Left ventricle myocardium superior (tissue), 1 donor: Measurements from ENCODE around the gene CCDC92B. TPM values are rescaled to one million over a fixed set of nuclear protein-coding genes. Genes with fewer than 3 reads are reported as not detected.

Experiments used
- ATAC-seq: fragments of 200-7000 bp; cut with Tn5 transposase; one replicate; pipeline ENCODE4 v1.9.1; 2020; ENCODE audit warnings: mild to moderate bottlenecking, moderate library complexity
- DNase-seq: peaks from one replicate; pipeline ENCODE4 v3.0.0-alpha.2; 2020
- intact Hi-C: fragments of 100-400 bp; cut with micrococcal nuclease; formaldehyde crosslinking; loops from one replicate; pipeline ENCODE4 v1.11.0; 2022
- total RNA-seq: library from RNA; stranded (reverse); fragmentation: NEBNext Ultra II Directional; extraction: Animal tissue kit (Norgen Biotek cat#: 25700); gene quantifications from one replicate; pipeline ENCODE4 v1.2.1, GENCODE V29; 2021
- donor health status: DM: no; HTN: yes; CAD: no; lungs with severe emphysema.

CCDC92B gene
- total RNA-seq, 1 donor from 2014 or later: 0.12 TPM

DNA sequence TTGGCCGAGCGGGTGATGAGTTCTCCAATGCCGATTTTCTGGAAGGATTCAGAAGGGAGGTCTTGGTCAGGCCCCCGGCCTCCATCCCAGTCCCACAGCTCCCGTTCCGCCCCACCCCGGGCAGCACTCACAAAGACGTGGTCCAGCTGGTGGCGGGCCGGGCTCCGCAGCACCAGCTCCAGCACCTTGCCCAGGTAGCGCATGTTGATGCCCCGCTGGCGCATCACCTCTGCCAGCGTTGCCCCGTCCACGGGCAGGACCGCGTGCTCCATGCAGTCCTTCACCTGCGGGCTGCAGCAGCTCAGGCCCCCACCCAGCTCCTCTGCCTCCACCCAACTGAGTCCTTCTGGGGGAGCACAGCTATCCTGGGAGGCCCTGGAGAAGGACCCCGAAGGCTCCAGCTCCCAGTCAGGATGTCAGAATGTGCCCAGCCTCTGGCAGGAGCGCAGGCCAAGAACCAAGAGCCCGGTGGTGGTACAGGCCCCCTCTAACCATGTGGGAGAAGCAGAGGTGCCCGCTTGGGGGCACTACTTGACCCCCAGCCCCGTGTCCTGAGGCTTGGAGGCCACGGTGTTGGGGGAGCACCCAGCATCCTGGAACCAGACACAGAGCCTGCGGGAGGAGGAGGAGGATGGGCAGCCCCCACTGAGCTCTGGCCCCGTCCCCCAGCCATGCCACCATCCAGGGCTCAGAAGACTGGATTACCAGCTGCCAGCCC, 54.0 kb downstream of the CCDC92B start:
- DNase-seq (no peak), ATAC-seq (no peak)
- intact Hi-C loops: no loop called here

GRCh38 chr17:2694381-2695242, 54.8 kb downstream of the CCDC92B start:
- DNase-seq (no peak), ATAC-seq (no peak)
- intact Hi-C loops: no loop called here

- intact Hi-C loops: no loop called here
- DNase-seq (no peak), ATAC-seq (no peak)
Observed at GRCh38 chr17:2693561-2694380, 55.7 kb downstream of the CCDC92B start.

- no peak for DNase-seq
- ATAC-seq: no peak
- intact Hi-C loops: no loop called here
Observed at GRCh38 chr17:2692781-2693135, 56.7 kb downstream of the CCDC92B start.

DNA sequence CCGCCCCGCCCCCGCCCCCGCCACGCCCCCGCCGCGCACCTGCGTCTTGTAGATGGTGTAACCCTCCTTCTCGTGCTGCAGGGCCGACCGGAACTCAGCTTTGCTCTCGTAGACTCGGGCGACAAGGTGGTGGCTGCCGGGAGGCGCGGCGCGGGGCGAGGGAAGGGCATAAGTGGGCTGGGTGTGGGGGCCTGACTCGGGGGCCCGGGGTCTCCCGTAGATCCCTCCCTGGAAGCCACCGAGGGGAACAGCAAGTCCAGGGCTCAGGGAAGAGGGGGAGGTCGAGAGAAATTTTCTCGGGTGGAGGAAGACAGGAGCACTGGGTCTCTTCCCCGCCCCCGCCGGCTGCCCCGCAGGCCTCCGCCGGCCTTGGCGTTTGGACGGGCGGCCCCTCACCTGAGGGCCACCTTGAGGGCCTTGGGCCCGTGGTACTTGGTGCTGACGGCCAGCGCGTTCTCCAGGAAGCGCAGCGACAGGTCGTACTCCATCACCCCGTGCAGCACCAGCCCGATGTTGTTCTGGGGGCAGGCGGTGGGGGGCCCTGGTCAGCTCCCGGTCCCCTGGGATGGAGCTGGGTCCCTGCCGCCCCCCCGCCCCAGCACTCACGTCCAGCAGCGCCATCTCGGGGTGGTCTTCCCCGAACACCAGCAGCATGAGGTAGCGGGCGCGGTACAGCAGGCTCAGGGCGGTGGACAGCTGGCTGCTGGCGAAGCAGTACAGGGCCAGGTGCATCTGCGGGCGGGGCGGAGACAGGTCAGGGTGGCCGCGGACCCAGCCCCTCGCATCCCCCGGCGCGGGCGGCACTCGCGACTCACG, 57.3 kb downstream of the CCDC92B start:
- no peak for DNase-seq
- no peak for ATAC-seq
- intact Hi-C loops: no loop called here

DNA sequence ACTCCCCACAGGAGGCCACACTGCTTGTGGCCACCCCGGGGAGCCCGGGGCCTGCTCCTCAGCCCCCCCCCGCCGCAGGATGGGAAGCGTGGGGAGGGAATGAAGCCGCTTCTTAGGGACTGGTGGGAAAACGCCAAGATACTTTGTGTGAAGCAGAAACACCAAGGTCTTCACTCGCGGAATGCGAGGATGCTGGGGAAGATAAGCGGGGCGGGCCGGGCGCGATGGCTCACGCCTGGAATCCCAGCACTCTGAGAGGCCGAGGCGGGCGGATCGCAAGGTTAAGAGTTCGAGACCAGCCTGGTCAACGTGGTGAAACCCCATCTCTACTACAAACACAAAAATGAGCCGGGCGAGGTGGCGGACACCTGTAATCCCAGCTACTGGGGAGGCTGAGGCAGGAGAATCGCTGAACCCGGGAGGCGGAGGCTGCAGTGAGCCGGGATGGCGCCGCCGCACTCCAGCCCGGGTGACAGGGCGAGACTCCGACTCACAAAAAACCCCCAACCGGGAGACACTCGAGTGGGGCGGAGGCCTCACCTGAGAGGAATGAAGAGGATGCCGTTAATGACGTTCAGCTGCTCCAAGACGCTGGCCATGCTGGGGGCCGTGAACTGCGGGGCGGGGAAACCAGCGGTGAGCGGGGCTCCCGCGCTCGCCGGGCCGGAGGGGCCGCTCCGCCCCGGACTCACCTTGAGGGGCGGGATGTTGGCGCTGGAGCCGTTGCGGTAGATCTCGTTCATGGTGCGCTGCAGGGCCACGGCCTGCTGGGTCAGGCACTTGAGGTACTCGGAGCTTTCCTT, 58.2 kb downstream of the CCDC92B start:
- ATAC-seq (no peak), DNase-seq (no peak)
- intact Hi-C loops: no loop called here

GRCh38 chr17:2690165-2691068, 59.0 kb downstream of the CCDC92B start:
- DNase-seq (no peak), ATAC-seq (no peak)
- intact Hi-C loops: no loop called here

DNA sequence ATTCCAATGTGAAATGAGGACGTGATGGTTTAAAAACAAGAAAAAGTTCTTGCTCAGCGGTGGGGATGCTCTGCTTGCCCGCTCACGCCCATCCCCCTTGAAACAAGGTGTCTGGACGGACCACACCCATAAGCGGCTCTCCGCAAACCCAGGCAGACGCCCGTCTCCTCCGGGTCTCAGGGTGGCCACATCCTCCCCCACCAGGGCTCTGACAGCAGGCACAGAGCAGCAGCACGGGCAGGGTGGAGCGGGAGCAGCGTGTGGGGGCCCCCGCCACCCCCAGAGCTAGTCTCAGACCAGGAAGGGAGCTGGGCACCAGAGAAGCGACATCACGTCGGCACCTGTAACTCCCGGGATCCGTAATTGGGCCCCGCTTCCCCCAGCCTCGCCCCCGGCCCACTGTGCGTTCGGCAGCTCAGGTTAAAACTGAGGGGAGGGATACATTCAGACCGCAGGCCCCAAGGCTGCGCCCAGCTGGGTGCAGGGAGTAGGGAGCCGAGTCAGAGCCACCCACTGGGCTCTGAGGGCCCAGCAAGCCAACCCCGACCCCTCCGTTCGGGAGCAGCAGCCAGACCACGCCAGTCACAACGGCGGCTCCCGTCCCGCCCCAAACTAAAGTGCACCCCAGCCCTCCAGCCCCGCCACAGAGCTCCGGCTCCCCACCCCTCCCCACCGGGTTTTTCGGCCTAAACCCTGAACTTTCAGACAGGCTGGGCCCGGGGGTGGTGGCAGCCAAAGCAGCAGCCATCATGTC, 59.9 kb downstream of the CCDC92B start:
- intact Hi-C loops: no loop called here
- peak; percentile 39 for DNase-seq
- peak; percentile 3 for ATAC-seq

DNA sequence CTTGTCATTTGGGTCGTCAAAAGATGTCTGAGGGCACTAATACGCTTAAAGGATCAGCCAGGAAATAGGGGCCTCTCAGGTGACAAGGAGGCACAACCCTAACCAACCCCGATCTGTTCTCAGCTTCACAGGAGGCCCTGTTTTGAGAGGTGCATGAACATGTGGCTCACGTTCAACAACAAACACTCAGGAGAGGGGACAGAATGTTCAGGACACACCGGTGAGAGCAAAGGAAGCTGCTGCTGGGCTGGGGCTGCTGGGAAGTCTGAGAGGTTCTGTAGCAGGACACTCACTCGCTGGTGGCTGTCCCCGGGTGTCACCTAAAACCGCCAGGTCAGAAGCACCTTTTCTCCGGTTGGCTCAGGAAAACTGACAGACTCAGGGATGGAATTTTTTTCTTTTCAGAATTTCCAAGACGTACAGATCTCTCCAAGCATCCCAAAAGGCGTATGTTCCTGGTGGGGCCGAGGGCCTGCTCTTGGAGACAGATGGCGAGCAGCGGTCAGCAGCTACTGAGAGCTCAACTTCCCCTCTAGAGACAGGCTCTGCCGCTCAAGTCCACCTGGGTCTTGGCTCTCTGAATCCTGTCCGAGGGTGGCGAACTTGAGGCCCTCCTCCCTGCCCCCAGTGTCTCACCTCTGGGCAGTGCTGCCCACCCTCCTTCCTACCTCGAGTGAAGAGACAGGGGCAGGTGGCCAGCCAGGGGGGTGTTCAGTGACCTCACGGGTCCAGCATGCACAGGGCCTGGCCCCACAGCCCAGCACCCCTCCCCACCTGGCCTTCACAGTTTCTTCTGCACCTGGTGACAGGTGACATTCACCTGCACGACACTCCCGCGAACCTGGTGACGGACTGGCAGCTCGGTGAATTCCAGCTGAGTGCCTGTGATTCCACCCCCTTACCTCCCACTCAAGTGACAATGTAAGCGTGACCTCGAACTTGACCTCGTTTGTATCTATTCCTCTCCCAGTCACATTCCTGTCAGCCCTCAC, 60.8 kb downstream of the CCDC92B start:
- peak; percentile 46 for DNase-seq
- peak; percentile 49 for ATAC-seq
- intact Hi-C loops: no loop called here

DNA sequence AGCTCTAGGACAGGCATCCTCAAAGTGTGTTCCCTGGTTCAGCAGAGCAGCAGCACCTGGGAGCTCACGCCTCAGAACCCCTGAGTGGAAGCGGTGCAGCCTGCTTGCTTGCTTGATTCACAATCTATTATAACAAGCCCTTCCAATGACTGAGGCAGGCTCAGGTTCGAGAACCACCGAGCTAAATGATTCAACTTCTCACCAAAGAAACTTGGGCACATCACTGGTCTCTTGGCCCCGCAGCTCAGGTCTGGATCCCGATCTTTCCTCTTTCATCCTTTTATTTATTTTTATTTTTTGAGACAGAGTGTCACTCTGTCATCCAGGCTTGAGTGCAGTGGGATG, 62.4 kb downstream of the CCDC92B start:
- intact Hi-C loops: no loop called here
- ATAC-seq (no peak), DNase-seq (no peak)

GRCh38 chr17:2685696-2686095, 63.8 kb downstream of the CCDC92B start:
- DNase-seq (peak; percentile 27), ATAC-seq (no peak)
- intact Hi-C loops: no loop called here

DNA sequence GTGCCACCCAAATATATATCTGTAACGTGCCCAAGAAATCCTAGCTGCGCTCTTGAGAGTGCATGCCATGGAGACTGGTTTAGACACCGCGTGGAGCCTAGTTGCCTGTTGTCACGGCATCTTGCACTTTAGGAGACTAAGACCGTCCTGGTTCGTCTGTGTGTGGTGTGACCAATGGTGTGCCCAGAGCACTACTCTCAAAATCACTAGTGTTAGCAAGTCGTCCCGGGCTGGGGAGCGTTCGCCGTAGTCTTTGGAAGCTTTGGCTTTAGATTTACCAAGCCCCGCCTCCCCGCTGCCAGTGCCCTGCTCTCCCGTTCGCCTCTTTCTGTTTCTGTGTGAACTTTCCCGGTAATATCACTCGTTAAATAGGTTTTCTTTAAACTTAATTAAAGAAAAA, 64.9 kb downstream of the CCDC92B start:
- DNase-seq (peak; percentile 30), ATAC-seq (no peak)
- intact Hi-C loops: no loop called here

DNA sequence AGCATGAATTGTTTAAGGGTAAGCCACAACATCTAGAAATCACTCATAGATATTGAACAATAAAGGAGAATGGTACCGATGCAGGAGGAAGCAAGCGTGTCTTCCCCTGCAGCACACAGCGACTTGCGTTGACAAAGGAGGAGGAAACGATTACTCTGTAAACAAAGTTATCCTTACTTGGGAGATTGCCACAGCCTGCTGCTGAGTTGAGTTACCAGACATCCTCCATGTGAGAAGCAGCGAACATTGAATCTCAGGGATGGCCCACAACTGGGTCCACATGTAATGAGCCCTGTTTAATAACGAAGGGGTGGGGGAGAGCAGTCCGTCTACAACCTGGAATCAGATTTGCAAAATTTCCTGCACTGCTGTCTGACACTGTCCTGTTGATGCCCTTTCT, 65.5 kb downstream of the CCDC92B start:
- ATAC-seq (no peak), DNase-seq (no peak)
- intact Hi-C loops: no loop called here

DNA sequence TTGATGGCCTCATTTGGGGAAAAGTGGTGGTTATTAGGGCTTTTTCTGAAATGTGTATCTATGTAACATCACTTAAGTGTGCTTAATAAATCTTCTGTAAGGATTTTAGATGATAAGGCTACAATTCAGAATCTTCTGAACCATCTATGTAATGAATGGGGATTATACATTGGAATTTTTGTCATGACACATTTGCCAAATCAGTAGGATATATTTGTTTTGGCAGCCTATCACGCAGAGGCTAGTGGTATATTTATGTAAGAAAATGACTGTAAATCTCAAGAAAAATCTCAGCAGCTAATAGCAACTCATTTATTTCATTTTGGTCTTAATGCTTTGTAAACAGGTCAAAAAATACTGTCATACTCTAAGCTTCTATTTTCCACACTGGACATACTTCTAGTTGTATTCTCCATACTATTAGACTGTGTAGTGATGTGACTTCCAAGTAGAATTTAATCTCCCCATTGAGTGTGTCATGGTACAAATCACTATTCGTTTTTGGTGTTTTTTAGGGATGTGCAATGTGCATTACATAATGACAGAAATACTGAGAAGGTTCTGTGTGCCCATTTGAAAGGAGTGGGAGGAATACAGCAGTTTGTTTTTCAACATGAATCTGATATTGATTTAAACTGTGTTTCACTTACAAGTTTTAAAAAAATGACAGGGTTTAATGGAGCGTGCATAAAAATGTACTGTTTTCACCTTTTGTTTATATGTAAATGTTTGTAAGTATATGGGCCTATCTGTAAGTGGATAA, 67.1 kb downstream of the CCDC92B start:
- DNase-seq (no peak), ATAC-seq (no peak)
- intact Hi-C loops: no loop called here

DNA sequence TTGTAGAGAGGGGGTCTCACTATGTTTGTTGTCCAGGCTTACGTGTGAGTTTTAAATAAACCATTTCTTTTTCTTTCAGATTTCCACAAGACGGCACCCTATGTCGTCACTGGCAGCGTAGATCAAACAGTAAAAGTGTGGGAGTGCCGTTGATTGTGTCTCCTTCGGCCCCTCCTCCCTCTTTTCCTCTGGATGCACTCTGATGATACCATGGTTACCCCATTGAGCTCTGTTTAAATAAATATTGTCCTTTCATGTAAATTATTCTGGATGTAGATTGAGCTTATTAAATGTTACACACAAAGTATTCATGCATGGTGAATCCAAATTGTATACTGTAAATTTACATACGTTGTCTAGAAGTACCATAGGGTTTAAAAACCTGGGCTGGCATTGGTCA, 67.8 kb downstream of the CCDC92B start:
- intact Hi-C loops: no loop called here
- ATAC-seq: no peak
- no peak for DNase-seq
